Mesenchymal stem cell (in vitro differentiated cells and primary cell): ENCODE results near the gene CTBP2.
A peak's percentile ranks its signal among the peaks of the same experiment; 100 is the strongest.

ENCODE experiments used
- DNase-seq: peaks from one replicate; pipeline ENCODE4 v3.0.0-alpha.2; 2013
- H2AFZ ChIP-seq: one replicate; pipeline ENCODE4 v1.6.1; 2013; ENCODE audit warnings: low read depth, mild to moderate bottlenecking, control low read depth, inconsistent platforms, low read length, moderate library complexity
- H2AK5ac ChIP-seq: 2 replicates; pipeline ENCODE4 v1.6.1; 2013; ENCODE audit warnings: low read length, moderate library complexity, mild to moderate bottlenecking, inconsistent platforms; ENCODE audit not compliant: severe bottlenecking
- H2BK120ac ChIP-seq: one replicate; pipeline ENCODE4 v1.6.1; 2013; ENCODE audit warnings: low read depth, mild to moderate bottlenecking, inconsistent platforms, low read length, moderate library complexity
- H2BK12ac ChIP-seq, 2 experiments: one replicate each; pipeline ENCODE4 v1.6.1; 2013; ENCODE audit warnings: inconsistent platforms in 2 of 2, low read length in 2 of 2, mild to moderate bottlenecking in 2 of 2, moderate library complexity in 2 of 2, control low read depth in 1 of 2
- H2BK15ac ChIP-seq: one replicate; pipeline ENCODE4 v1.6.1; 2013; ENCODE audit warnings: mild to moderate bottlenecking, low read depth, inconsistent platforms; ENCODE audit not compliant: poor library complexity, severe bottlenecking
- H2BK5ac ChIP-seq: 2 replicates; pipeline ENCODE4 v1.6.1; 2013; ENCODE audit warnings: low read depth, mild to moderate bottlenecking, low read length, control low read depth, inconsistent platforms; ENCODE audit not compliant: poor library complexity, severe bottlenecking
- H3K14ac ChIP-seq, 2 experiments: one replicate each; pipeline ENCODE4 v1.6.1; 2013; ENCODE audit warnings: inconsistent platforms in 2 of 2, low read length in 2 of 2, control low read depth in 1 of 2, mild to moderate bottlenecking in 1 of 2, moderate library complexity in 1 of 2
- H3K18ac ChIP-seq, 2 experiments: one replicate each; pipeline ENCODE4 v1.6.1; 2013; ENCODE audit warnings: inconsistent platforms in 2 of 2, low read length in 2 of 2, control low read depth in 1 of 2, low read depth in 1 of 2, mild to moderate bottlenecking in 1 of 2
- H3K23ac ChIP-seq, 2 experiments: one replicate each; pipeline ENCODE4 v1.6.1; 2013; ENCODE audit warnings: inconsistent platforms in 2 of 2, low read length in 2 of 2, mild to moderate bottlenecking in 2 of 2, moderate library complexity in 2 of 2, control low read depth in 1 of 2
- H3K27ac ChIP-seq: 2 replicates; pipeline ENCODE4 v1.5.1; 2013; ENCODE audit warnings: mild to moderate bottlenecking, moderate library complexity, low read length, control low read depth, inconsistent platforms; ENCODE audit not compliant: poor library complexity, severe bottlenecking
- H3K27me3 ChIP-seq, 2 experiments: 2 replicates each; pipeline versions ENCODE4 v1.6.1 to v1.7.0; 2013; ENCODE audit warnings: low read length in 2 of 2, mild to moderate bottlenecking in 2 of 2, moderate library complexity in 2 of 2, control low read depth in 1 of 2, inconsistent platforms in 1 of 2; ENCODE audit not compliant: control insufficient read depth in 1 of 2, insufficient read depth in 1 of 2
- H3K36me3 ChIP-seq, 2 experiments: 2 replicates each; pipeline versions ENCODE4 v1.6.1 to v1.7.0; 2013; ENCODE audit warnings: low read length in 2 of 2, control low read depth in 1 of 2, inconsistent platforms in 1 of 2, low read depth in 1 of 2, mild to moderate bottlenecking in 1 of 2; ENCODE audit not compliant: insufficient read depth in 2 of 2, control insufficient read depth in 1 of 2
- H3K4ac ChIP-seq, 2 experiments: one replicate each; pipeline ENCODE4 v1.6.1; 2013; ENCODE audit warnings: inconsistent platforms in 2 of 2, low read length in 2 of 2, mild to moderate bottlenecking in 2 of 2, moderate library complexity in 2 of 2, control low read depth in 1 of 2, low read depth in 1 of 2
- H3K4me1 ChIP-seq: 2 replicates; pipeline ENCODE4 v1.6.1; 2013; ENCODE audit warnings: low read depth, low read length, control low read depth; ENCODE audit not compliant: control insufficient read depth, insufficient read depth
- H3K4me2 ChIP-seq: 2 replicates; pipeline ENCODE4 v1.6.1; 2013; ENCODE audit warnings: low read length, mild to moderate bottlenecking, inconsistent platforms; ENCODE audit not compliant: poor library complexity, severe bottlenecking
- H3K4me3 ChIP-seq, 2 experiments: 2 replicates each; pipeline versions ENCODE4 v1.5.1 to v1.7.0; 2013; ENCODE audit warnings: low read length in 2 of 2, mild to moderate bottlenecking in 2 of 2, control low read depth in 1 of 2, low read depth in 1 of 2; ENCODE audit not compliant: insufficient read depth in 1 of 2
- H3K79me1 ChIP-seq: replicated peaks from 2 replicates; pipeline ENCODE4 v1.6.1; 2013; ENCODE audit warnings: mild to moderate bottlenecking, control low read depth, low read length, inconsistent platforms; ENCODE audit not compliant: poor library complexity, severe bottlenecking
- H3K9ac ChIP-seq: 2 replicates; pipeline ENCODE4 v1.7.0; 2013; ENCODE audit warnings: mild to moderate bottlenecking, low read length, moderate library complexity
- H3K9me3 ChIP-seq: 2 replicates; pipeline ENCODE4 v1.7.0; 2013; ENCODE audit warnings: mild to moderate bottlenecking, low read length; ENCODE audit not compliant: control insufficient read depth
- H4K8ac ChIP-seq: one replicate; pipeline ENCODE4 v1.6.1; 2013; ENCODE audit warnings: inconsistent platforms, mild to moderate bottlenecking, low read length, moderate library complexity
- H4K91ac ChIP-seq: one replicate; pipeline ENCODE4 v1.6.1; 2013; ENCODE audit warnings: mild to moderate bottlenecking, low read length, inconsistent platforms
- WGBS: methylation state at CpG from one replicate; pipeline ENCODE4 v1.1.7; 2013; ENCODE audit warnings: mixed read lengths; 5-methylcytosine and 5-hydroxymethylcytosine counted together

CTBP2 gene

GRCh38 chr10:125093199-125093973 lies 67.0 kb downstream of the CTBP2 start:
- WGBS: 70% methylated on average over 17 of the region's 17 CpGs
- H3K14ac ChIP-seq: no peak overlapping the region
- H3K9ac ChIP-seq: peak overlapping the region; percentile 74
- no peak overlapping the region for H3K4me2 ChIP-seq
- no peak overlapping the region for H3K18ac ChIP-seq
- H2AK5ac ChIP-seq: peak overlapping the region; percentile 63
- peak overlapping the region in 1 of 2 experiments; percentile 46 for H3K4me3 ChIP-seq
- peaks cover 19% of the 10 kb centered on the region for H3K4me1 ChIP-seq
- H3K4ac ChIP-seq: peak overlapping the region in 1 of 2 experiments; percentile 54
- H3K9me3 ChIP-seq: no peaks in the 10 kb centered on the region
- peak overlapping the region in 1 of 2 experiments; percentile 34 for H2BK12ac ChIP-seq
- H3K27ac ChIP-seq: peak overlapping the region; percentile 38
- H2BK120ac ChIP-seq: no peak overlapping the region
- no peak overlapping the region for H4K91ac ChIP-seq
- H3K36me3 ChIP-seq: peaks cover 4 to 34% of the 10 kb centered on the region in 2 experiments
- no peak overlapping the region for H2BK15ac ChIP-seq
- DNase-seq: peak; percentile 84
- H3K27me3 ChIP-seq: no peaks in the 10 kb centered on the region
- no peak overlapping the region for H2BK5ac ChIP-seq
- no peak overlapping the region for H4K8ac ChIP-seq
- no peak overlapping the region for H3K23ac ChIP-seq
- no peak overlapping the region for H2AFZ ChIP-seq
- H3K79me1 ChIP-seq: peaks cover 39% of the 10 kb centered on the region

- peak overlapping the region; percentile 62 for H4K8ac ChIP-seq
- H3K79me1 ChIP-seq: peaks cover 41% of the 10 kb centered on the region
- H2BK12ac ChIP-seq: peak overlapping the region; percentile 12 to 34
- no peak overlapping the region for H3K27ac ChIP-seq
- peak overlapping the region; percentile 11 to 79 for H3K18ac ChIP-seq
- peaks cover 11 to 35% of the 10 kb centered on the region in 2 experiments for H3K36me3 ChIP-seq
- H2AFZ ChIP-seq: no peak overlapping the region
- H3K4me1 ChIP-seq: peaks cover 19% of the 10 kb centered on the region
- no peak overlapping the region for H3K4me3 ChIP-seq
- H3K9me3 ChIP-seq: no peaks in the 10 kb centered on the region
- peak overlapping the region; percentile 35 for H2BK120ac ChIP-seq
- no peak overlapping the region for H3K4me2 ChIP-seq
- peak overlapping the region; percentile 30 for H4K91ac ChIP-seq
- no peaks in the 10 kb centered on the region for H3K27me3 ChIP-seq
- no peak for DNase-seq
- peak overlapping the region; percentile 11 for H2AK5ac ChIP-seq
- H3K9ac ChIP-seq: peak overlapping the region; percentile 74
- H2BK5ac ChIP-seq: no peak overlapping the region
- peak overlapping the region; percentile 15 to 54 for H3K4ac ChIP-seq
- no peak overlapping the region for H3K14ac ChIP-seq
- H3K23ac ChIP-seq: peak overlapping the region in 1 of 2 experiments; percentile 75
- H2BK15ac ChIP-seq: peak overlapping the region; percentile 95
- 99% methylated on average over 17 of the region's 17 CpGs for WGBS
Observed at GRCh38 chr10:125092564-125093031, 67.8 kb downstream of the CTBP2 start.

GRCh38 chr10:125091891-125092290 lies 68.5 kb downstream of the CTBP2 start:
- Histone ChIP-seq H2BK5ac (no peak overlapping the region), H3K4me2 (no peak overlapping the region), H2AK5ac (no peak overlapping the region), H2BK120ac (no peak overlapping the region), H2BK15ac (no peak overlapping the region), H3K4me1 (peaks cover 19% of the 10 kb centered on the region), H3K27ac (no peak overlapping the region), H3K27me3 (no peaks in the 10 kb centered on the region), H4K8ac (no peak overlapping the region), H3K9me3 (no peaks in the 10 kb centered on the region), H2AFZ (no peak overlapping the region), H3K14ac (no peak overlapping the region), H2BK12ac (no peak overlapping the region), H3K4ac (no peak overlapping the region), H3K23ac (no peak overlapping the region), H3K79me1 (peaks cover 38% of the 10 kb centered on the region), H3K36me3 (peaks cover 13 to 37% of the 10 kb centered on the region in 2 experiments), H3K4me3 (no peak overlapping the region), H3K18ac (no peak overlapping the region), H4K91ac (no peak overlapping the region), H3K9ac (no peak overlapping the region)
- no peak for DNase-seq

- Histone ChIP-seq H3K27ac (no peak overlapping the region), H3K4me1 (peaks cover 26% of the 10 kb centered on the region), H2BK12ac (no peak overlapping the region), H3K14ac (no peak overlapping the region), H4K8ac (no peak overlapping the region), H3K18ac (peak overlapping the region in 1 of 2 experiments; percentile 20), H3K9ac (no peak overlapping the region), H2AK5ac (no peak overlapping the region), H2BK5ac (no peak overlapping the region), H4K91ac (no peak overlapping the region), H3K4me2 (no peak overlapping the region), H3K36me3 (peaks cover 13 to 36% of the 10 kb centered on the region in 2 experiments), H3K4ac (no peak overlapping the region), H3K79me1 (peaks cover 29% of the 10 kb centered on the region), H2BK15ac (no peak overlapping the region), H2BK120ac (no peak overlapping the region), H2AFZ (no peak overlapping the region), H3K9me3 (no peaks in the 10 kb centered on the region), H3K27me3 (no peaks in the 10 kb centered on the region), H3K23ac (no peak overlapping the region), H3K4me3 (no peak overlapping the region)
- no peak for DNase-seq
- WGBS: 71% methylated on average over 2 of the region's 2 CpGs
Observed at GRCh38 chr10:125089469-125089868, 70.9 kb downstream of the CTBP2 start.
